WI38 (cell line): ENCODE data around the gene RNF40.

Experiments
- H3K4me3 ChIP-seq: 2 replicates; pipeline ENCODE4 v1.5.1; 2011; ENCODE audit warnings: low read depth, mild to moderate bottlenecking, control low read depth, low read length
- TF ChIP-seq, protein P1 (sequence below): IDR thresholded peaks from 2 replicates; pipeline ENCODE4 v1.5.1; 2012; ENCODE audit warnings: low read depth, mild to moderate bottlenecking, control low read depth, low read length

The RNF40 gene

DNA sequence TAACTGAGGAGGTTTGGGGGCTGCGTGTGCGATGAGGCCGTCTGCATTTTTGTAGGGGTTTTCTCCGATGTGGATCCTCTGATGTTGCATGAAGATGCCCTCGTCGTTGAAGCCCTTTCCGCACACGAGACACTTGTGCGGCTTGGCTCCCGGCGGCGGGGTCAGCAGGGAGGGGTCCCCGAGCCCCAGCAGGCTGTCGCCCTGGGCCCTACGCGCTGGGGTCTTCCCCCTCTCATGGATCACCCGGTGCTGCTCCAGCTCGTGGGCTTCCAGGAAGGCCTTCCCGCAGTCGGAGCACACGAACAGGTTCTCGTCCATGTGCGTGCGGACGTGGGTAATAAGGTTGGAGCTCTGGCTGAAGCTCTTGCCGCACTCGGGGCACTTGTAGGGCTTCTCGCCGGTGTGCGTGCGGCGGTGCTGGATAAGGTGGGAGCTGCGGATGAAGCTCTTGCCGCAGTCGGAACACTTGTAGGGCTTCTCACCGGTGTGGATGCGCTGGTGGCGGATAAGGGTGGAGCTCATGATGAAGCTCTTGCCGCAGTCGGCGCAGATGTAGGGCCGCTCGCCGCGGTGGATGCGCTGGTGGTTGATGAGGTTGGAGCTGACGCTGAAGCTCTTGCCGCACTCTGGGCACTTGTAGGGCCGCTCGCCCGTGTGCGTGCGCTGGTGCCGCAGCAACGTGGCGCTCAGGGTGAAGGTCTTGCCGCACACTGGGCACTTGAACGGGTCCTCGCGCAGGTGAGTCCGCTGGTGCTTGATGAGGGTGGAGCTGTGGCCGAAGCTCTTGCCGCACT is 20.6 kb downstream of the RNF40 start:
- H3K4me3 ChIP-seq, result no peak overlapping the region
- TF ChIP-seq, protein P1, sequence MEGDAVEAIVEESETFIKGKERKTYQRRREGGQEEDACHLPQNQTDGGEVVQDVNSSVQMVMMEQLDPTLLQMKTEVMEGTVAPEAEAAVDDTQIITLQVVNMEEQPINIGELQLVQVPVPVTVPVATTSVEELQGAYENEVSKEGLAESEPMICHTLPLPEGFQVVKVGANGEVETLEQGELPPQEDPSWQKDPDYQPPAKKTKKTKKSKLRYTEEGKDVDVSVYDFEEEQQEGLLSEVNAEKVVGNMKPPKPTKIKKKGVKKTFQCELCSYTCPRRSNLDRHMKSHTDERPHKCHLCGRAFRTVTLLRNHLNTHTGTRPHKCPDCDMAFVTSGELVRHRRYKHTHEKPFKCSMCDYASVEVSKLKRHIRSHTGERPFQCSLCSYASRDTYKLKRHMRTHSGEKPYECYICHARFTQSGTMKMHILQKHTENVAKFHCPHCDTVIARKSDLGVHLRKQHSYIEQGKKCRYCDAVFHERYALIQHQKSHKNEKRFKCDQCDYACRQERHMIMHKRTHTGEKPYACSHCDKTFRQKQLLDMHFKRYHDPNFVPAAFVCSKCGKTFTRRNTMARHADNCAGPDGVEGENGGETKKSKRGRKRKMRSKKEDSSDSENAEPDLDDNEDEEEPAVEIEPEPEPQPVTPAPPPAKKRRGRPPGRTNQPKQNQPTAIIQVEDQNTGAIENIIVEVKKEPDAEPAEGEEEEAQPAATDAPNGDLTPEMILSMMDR, result no peak

- TF ChIP-seq, protein P1, result no peak
- no peak overlapping the region for H3K4me3 ChIP-seq
These were observed 21.4 kb downstream of the RNF40 start for GRCh38 chr16:30783280-30784109.

GRCh38 chr16:30784215-30784614 is 22.1 kb downstream of the RNF40 start:
- TF ChIP-seq, protein P1, result no peak
- H3K4me3 ChIP-seq, result no peak overlapping the region

DNA sequence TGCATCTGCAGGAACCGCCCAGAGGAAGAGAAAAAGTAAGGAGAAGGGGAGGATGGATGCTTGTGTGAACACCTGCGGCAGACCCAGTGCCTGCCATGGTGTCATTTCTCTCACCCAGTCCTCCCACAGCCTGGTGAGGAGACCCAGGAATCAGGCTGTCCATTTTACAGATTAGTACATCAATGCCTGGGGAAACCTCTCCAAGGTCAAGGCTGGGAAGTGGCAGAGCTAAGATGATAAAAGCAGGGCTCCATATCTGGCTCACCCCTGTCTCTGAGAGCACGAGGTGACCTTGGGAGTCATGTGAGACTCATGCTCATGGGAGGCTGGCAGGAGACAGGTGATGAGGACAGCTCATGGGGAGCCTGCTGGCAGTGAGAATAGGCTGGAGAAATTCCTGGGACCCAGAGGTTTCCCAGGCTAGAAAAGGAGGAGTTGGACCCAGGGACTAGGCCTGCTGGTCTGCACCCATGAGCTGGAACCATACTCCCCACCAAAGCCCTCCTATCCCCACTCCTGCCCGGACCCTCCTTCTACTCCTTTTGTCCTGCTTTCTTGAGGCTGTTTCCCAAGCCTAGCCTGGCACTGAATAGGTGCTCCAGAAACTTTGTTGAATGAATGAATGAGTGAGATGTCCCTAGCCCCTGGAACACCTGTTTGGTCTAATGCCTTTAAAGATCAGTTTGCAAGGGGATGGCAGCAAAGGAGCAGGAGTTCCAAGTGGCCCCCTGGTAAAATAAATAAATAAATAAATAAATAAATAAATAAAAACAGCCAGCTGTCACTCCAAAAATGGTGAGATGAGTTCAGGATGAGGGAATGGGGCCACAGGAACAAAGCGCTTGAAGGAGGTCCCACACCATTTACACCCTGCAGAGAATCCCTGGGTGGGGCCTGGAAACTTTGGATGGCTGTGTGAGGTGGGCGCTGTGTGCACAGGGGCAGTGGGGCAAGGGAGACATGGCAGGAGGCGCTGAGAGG is 23.3 kb downstream of the RNF40 start:
- TF ChIP-seq, protein P1, result no peak
- H3K4me3 ChIP-seq, result peak overlapping the region; percentile 94

DNA sequence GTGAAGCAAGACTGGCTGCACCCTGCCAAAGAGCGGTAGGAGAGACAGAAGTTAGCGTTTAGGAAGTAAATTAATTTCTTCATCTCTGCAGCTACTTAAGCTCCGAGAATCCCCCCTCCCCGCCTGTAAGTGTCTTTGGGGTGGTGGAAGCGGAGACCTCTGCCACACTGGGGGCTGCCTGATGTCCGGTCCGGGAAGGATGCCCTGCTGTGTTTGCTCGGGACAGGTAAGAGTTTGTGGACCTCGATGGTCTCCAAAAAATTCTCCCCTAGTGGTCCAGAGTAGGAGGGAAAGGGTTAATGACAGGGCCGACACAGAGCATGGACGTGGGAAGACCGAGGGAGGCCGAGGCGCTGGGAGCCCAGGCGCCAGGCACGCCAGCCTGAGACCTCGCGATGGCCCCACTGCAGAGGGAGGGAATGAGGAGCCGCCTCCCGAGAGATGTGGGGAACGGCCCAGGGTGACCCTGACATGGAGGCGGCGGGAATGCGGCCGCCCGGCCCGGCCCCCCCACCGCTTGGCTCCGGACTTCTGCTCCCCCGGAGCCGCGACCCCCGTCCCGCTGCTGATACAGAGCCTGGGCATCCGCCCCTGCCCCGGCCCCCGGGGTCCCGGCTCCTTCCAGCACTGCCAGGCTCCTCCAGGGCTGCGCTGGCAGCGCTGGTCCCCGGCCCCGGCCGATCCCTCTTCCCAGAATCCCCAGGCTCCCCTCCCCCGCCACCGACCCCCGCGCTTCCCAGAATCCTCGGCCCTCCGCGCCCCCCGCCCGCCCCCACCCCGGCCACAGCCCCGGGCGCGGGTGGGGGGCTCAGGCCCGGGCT is 24.2 kb downstream of the RNF40 start:
- TF ChIP-seq, protein P1, result no peak
- peak overlapping the region; percentile 94 for H3K4me3 ChIP-seq

DNA sequence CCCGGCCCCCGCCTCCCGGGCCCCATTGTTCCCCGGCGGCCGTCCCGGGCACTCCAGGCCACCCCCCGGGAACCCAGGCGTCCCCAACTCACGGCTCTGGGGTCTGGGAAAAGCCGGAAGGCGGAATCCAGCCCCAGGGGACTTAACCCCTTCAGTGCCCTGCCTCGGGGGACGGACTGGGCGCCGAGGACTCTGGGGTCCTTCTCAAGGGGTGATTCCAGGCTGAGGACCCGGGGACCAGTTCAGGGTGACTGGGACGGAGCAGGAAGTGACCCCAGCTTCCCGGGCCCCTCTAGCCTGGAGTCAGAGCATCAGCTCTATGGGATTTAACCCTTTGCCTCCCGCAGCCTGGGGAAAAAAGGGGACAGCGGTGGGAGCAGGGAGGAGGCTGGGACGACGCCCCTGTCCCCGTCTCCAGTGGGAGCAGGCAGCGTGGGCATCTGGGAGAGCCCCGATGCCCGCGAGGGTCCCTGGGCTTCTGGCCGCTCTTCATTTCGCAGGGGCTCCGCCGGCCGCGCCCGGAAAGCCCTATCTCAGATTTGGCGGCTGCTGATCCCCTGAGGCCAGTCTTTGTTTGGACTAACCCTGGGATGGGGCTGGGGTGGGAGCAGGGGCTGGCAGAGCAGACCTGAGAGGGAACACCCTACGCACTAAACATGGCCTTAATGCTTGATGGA is 25.0 kb downstream of the RNF40 start, which contains the start of gene ZNF629:
Gene ZNF629, minus strand, starts transcription at position 270 of the 677 bp plus-strand sequence. CDS start 2,723 bp downstream, outside the sequence.
- H3K4me3 ChIP-seq, result peak within 1 kb of the TSS; percentile 94
- TF ChIP-seq, protein P1, result no peak
